Endothelial cell of umbilical vein (primary cell): ENCODE measurements around the gene GADD45A. TPM values are rescaled to one million over a fixed set of nuclear protein-coding genes. Genes with fewer than 3 reads are reported as not detected.

Experiments
- BruUV-seq: library from RNA; stranded (reverse); fragments of 400-500 nt; replicated peaks from 2 replicates; lab custom pipeline; 2021; lab: Mats Ljungman, UMichigan
- CTCF ChIA-PET: fragments of 300-600, 350-600 bp; sonication (Branson Sonifier 250); formaldehyde crosslinking; loops from one replicate; lab custom pipeline; 2021; ENCODE audit warnings: antibody characterized with exemption, inconsistent platforms; lab: Charles Lee
- POLR2A ChIA-PET: fragments of 300-600, 350-600 bp; sonication (Branson Sonifier 250); formaldehyde crosslinking; loops from one replicate; lab custom pipeline; 2021; ENCODE audit warnings: antibody characterized with exemption, inconsistent platforms; lab: Charles Lee
- DNase-seq: peaks from one replicate; pipeline ENCODE4 v3.0.0-alpha.2; 2011; ENCODE audit warnings: low read depth, low spot score
- FAIRE-seq: peaks from 2 replicates; lab custom pipeline; 2011; peaks lifted over from hg19 to GRCh38; lab: Jason Lieb, UNC
- H2AFZ ChIP-seq: 2 replicates; pipeline ENCODE4 v1.6.0; 2012; ENCODE audit warnings: low read depth, low read length, control low read depth, inconsistent platforms
- H3K27ac ChIP-seq: 2 replicates; pipeline ENCODE4 v1.5.1; 2011; ENCODE audit warnings: low read depth, mild to moderate bottlenecking, control low read depth, low read length, moderate library complexity; ENCODE audit not compliant: insufficient read depth
- H3K27me3 ChIP-seq, 2 experiments: 2 replicates each; pipeline versions ENCODE4 v1.6.0 to v1.6.1; 2011; ENCODE audit warnings: low read length in 2 of 2, mixed read lengths in 1 of 2; ENCODE audit not compliant: control insufficient read depth in 2 of 2, insufficient read depth in 2 of 2
- H3K36me3 ChIP-seq, 2 experiments: 2 replicates in 1 of 2; 3 replicates in 1 of 2; pipeline ENCODE4 v1.5.1; 2011; ENCODE audit warnings: low read length in 2 of 2, mild to moderate bottlenecking in 1 of 2, moderate library complexity in 1 of 2; ENCODE audit not compliant: control insufficient read depth in 2 of 2, insufficient read depth in 2 of 2; ENCODE audit errors: extremely low read depth in 1 of 2
- H3K4me1 ChIP-seq: 3 replicates; pipeline ENCODE4 v1.5.1; 2011; ENCODE audit warnings: mild to moderate bottlenecking, low read length; ENCODE audit not compliant: control insufficient read depth, insufficient read depth; ENCODE audit errors: extremely low read depth
- H3K4me2 ChIP-seq: 2 replicates; pipeline ENCODE4 v1.6.1; 2011; ENCODE audit warnings: low read length, control low read depth, mixed read lengths; ENCODE audit not compliant: insufficient read depth
- H3K4me3 ChIP-seq, 3 experiments: fragments of 200-600 bp in 1 of 3; sonication (generic), shearing (Covaris generic) in 1 of 3; replicated peaks in 1 of 3; 2 replicates each; pipeline ENCODE4 v1.5.1; 2011 to 2016; ENCODE audit warnings: control low read depth in 3 of 3, low read length in 3 of 3, mild to moderate bottlenecking in 2 of 3, inconsistent platforms in 1 of 3, low read depth in 1 of 3, moderate library complexity in 1 of 3; ENCODE audit not compliant: insufficient read depth in 1 of 3
- H3K79me2 ChIP-seq: 2 replicates; pipeline ENCODE4 v1.6.0; 2012; ENCODE audit warnings: low read length, inconsistent platforms; ENCODE audit not compliant: control insufficient read depth, insufficient read depth
- H3K9ac ChIP-seq: replicated peaks from 2 replicates; pipeline ENCODE3; 2011; ENCODE audit warnings: low read length, control low read depth; ENCODE audit not compliant: insufficient read depth; ENCODE audit errors: extremely low read depth
- H3K9me1 ChIP-seq: replicated peaks from 3 replicates; pipeline ENCODE4 v1.6.0; 2011; ENCODE audit warnings: mild to moderate bottlenecking, low read length; ENCODE audit not compliant: control insufficient read depth, insufficient read depth; ENCODE audit errors: extremely low read depth
- H3K9me3 ChIP-seq: replicated peaks from 2 replicates; pipeline ENCODE4 v1.5.1; 2012; ENCODE audit warnings: low read length, inconsistent platforms; ENCODE audit not compliant: control insufficient read depth, insufficient read depth
- H4K20me1 ChIP-seq: replicated peaks from 2 replicates; pipeline ENCODE3; 2011; ENCODE audit warnings: mild to moderate bottlenecking, low read length; ENCODE audit not compliant: control insufficient read depth, insufficient read depth; ENCODE audit errors: extremely low read depth
- CTCF ChIP-seq, 2 donors: IDR thresholded peaks; 1 replicate in 1 of 2; 2 replicates in 1 of 2; pipeline ENCODE4 v1.5.1; 2011; ENCODE audit warnings: low read length in 2 of 2, mild to moderate bottlenecking in 2 of 2, moderate library complexity in 2 of 2, control low read depth in 1 of 2, inconsistent platforms in 1 of 2, low read depth in 1 of 2; ENCODE audit not compliant: insufficient read depth in 1 of 2; ENCODE audit errors: extremely low read depth in 1 of 2
- EZH2 ChIP-seq: IDR thresholded peaks from 2 replicates; pipeline ENCODE4 v1.6.1; 2012; ENCODE audit warnings: borderline replicate concordance, low read depth, mild to moderate bottlenecking, moderate library complexity, low read length, inconsistent platforms; ENCODE audit not compliant: severe bottlenecking
- FOS ChIP-seq: IDR thresholded peaks from 2 replicates; pipeline ENCODE4 v1.6.1; 2011; ENCODE audit warnings: mild to moderate bottlenecking, low read length, moderate library complexity, borderline replicate concordance; ENCODE audit not compliant: insufficient read depth
- GATA2 ChIP-seq: IDR thresholded peaks from 2 replicates; pipeline ENCODE4 v1.7.0; 2011; ENCODE audit warnings: low read depth, mild to moderate bottlenecking, moderate library complexity, mixed read lengths, low read length; ENCODE audit not compliant: insufficient read length, insufficient read depth
- JUN ChIP-seq: IDR thresholded peaks from 2 replicates; pipeline ENCODE4 v1.6.1; 2011; ENCODE audit warnings: borderline replicate concordance, low read depth; ENCODE audit not compliant: insufficient read length, insufficient read depth
- MAX ChIP-seq: IDR thresholded peaks from 2 replicates; pipeline ENCODE4 v1.6.1; 2011; ENCODE audit not compliant: insufficient read depth, insufficient read length
- MYC ChIP-seq: IDR thresholded peaks from one replicate; pipeline ENCODE4 v1.6.1; 2011; ENCODE audit warnings: mild to moderate bottlenecking, low read depth, low read length
- POLR2A ChIP-seq: IDR thresholded peaks from 2 replicates; pipeline ENCODE4 v1.6.1; 2012; ENCODE audit warnings: low read depth, mild to moderate bottlenecking, control low read depth, low read length
- POLR2AphosphoS5 ChIP-seq: IDR thresholded peaks from 2 replicates; pipeline ENCODE4 v1.6.1; 2012; ENCODE audit warnings: low read depth, mild to moderate bottlenecking, control low read depth, low read length, moderate library complexity; ENCODE audit not compliant: insufficient read depth
- dilution Hi-C: fragments of 300-500 bp; cut with MboI; formaldehyde crosslinking; loops from one replicate; pipeline ENCODE4 v1.15.0; 2019; ENCODE audit warnings: low sequenced_read_pairs; ENCODE audit not compliant: extremely low pct_ligation_motif_present
- intact Hi-C: fragments of 100-400 bp; cut with micrococcal nuclease; formaldehyde crosslinking; loops from one replicate; pipeline ENCODE4 v1.10.0; 2022
- polyA plus RNA-seq, 4 experiments: library from polyadenylated mRNA; depleted of rRNA in 3 of 4; stranded (reverse) in 3 of 4; unstranded in 1 of 4; fragments of >200 nt; gene quantifications; 2 replicates each; pipeline versions ENCODE4 v1.2.1 to v1.2.3, GENCODE V29; 2011 to 2012; ENCODE audit warnings: missing spikeins in 1 of 4
- small RNA-seq: library from RNA; depleted of rRNA; stranded (forward); fragments of <200 nt; gene quantifications from one replicate; pipeline ENCODE3, GENCODE V24; 2012; ENCODE audit warnings: low replicate concordance, low read depth; ENCODE audit not compliant: insufficient read depth, insufficient read length
- total RNA-seq: library from RNA; stranded (reverse); gene quantifications from 2 replicates; pipeline ENCODE4 v1.2.3, GENCODE V29; 2021

Gene GADD45A
- total and polyA plus RNA-seq, 2 donors (not counting 3 experiments of a cell fraction or from before 2014, with no cell fraction given): 77.4 to 87.6 TPM

- Histone ChIP-seq H3K4me2 (no peak overlapping the region), H3K36me3 (no peaks in the 10 kb centered on the region), H3K9ac (no peak overlapping the region), H4K20me1 (no peaks in the 10 kb centered on the region), H3K4me1 (peaks cover 38% of the 10 kb centered on the region), H3K79me2 (peaks cover 24% of the 10 kb centered on the region), H3K27ac (no peak overlapping the region), H2AFZ (no peak overlapping the region), H3K9me3 (no peaks in the 10 kb centered on the region), H3K9me1 (no peaks in the 10 kb centered on the region), H3K4me3 (no peak overlapping the region), H3K27me3 (no peaks in the 10 kb centered on the region)
- FAIRE-seq (no peak), DNase-seq (no peak)
- intact Hi-C loops (no loop called here), dilution Hi-C loops (no loop called here)
- BruUV-seq: no TSS peak
- ChIA-PET CTCF (interaction anchor here (0.8 to 2.9 kb wide), 5 partner anchors 8 to 205 kb away, joined by 3 to 18 read pairs (median 4); no protein-coding TSS in a partner anchor), POLR2A (no interaction called here)
- TF ChIP-seq MYC (no peak), FOS (no peak), JUN (no peak), GATA2 (no peak), MAX (no peak), EZH2 (no peak), POLR2AphosphoS5 (no peak), POLR2A (no peak), CTCF (IDR thresholded peaks at IDR 0.05; ENCODE audit: extremely low read depth in 1 of 2, insufficient read depth in 1 of 2, low read depth in 1 of 2, low read length in 2 of 2) (no peak)
Measured at GRCh38 chr1:67737875-67738274, 52.9 kb downstream of the GADD45A start.

Small RNAs within 50 kb of the gene (small RNA-seq; reads per million reads assigned to genes)
- not detected for gene RN7SL392P

Other genes with a start within 250 kb of the GADD45A start
- gene GNG12, start 148.3 kb downstream of the GADD45A start, total RNA-seq: 145 and 152 TPM in 2 replicates
- 90.3 and 107 TPM in 2 replicates for gene GNG12, start 148.3 kb downstream of the GADD45A start, polyA plus RNA-seq